GM21619 (cell line): ENCODE measurements around the gene AKAP17A.
"Not testable (repeated sequence)": the region's sequence is repeated elsewhere in the genome, so short reads cannot be mapped to it uniquely, and the experiment has no call there.

ENCODE experiments used
- ATAC-seq: cut with Tn5 transposase; IDR thresholded peaks from one replicate; pipeline ENCODE4 v1.9.1; 2021; ENCODE audit not compliant: unreplicated experiment

Gene AKAP17A

GRCh38 chrX:1601768-1602085 lies 10.3 kb downstream of the AKAP17A start:
- ATAC-seq: no peak

GRCh38 chrX:1602299-1602698 lies 10.9 kb downstream of the AKAP17A start:
- no peak for ATAC-seq

- no peak for ATAC-seq
These were observed 15.1 kb downstream of the AKAP17A start for GRCh38 chrX:1606496-1606895.

GRCh38 chrX:1609311-1609710 lies 17.9 kb downstream of the AKAP17A start:
- ATAC-seq: no peak

GRCh38 chrX:1609762-1610161 lies 18.4 kb downstream of the AKAP17A start:
- no peak for ATAC-seq

GRCh38 chrX:1610166-1610565 lies 18.8 kb downstream of the AKAP17A start:
- ATAC-seq: peak; percentile 73

- ATAC-seq: no peak
These were observed 19.3 kb downstream of the AKAP17A start for GRCh38 chrX:1610736-1611135.

- ATAC-seq: no peak
These were observed 21.4 kb downstream of the AKAP17A start for GRCh38 chrX:1612641-1613286.

GRCh38 chrX:1614927-1615326 lies 23.5 kb downstream of the AKAP17A start, which contains the start of gene ASMT:
ASMT (plus strand) TSS chrX:1615059; CDS start chrX:1615200, 141 bp downstream.
- ATAC-seq: no peak

GRCh38 chrX:1618689-1619088 lies 27.3 kb downstream of the AKAP17A start:
- ATAC-seq: no peak

- no peak for ATAC-seq
These were observed 32.3 kb downstream of the AKAP17A start for GRCh38 chrX:1623691-1624090.

GRCh38 chrX:1624158-1624860 lies 32.9 kb downstream of the AKAP17A start:
- ATAC-seq: not testable (repeated sequence)

GRCh38 chrX:1624861-1625215 lies 33.4 kb downstream of the AKAP17A start:
- ATAC-seq: not testable (repeated sequence)

GRCh38 chrX:1629244-1629643 lies 37.8 kb downstream of the AKAP17A start:
- no peak for ATAC-seq

- ATAC-seq: no peak
These were observed 54.6 kb downstream of the AKAP17A start for GRCh38 chrX:1646009-1646408.

- no peak for ATAC-seq
These were observed 58.2 kb downstream of the AKAP17A start for GRCh38 chrX:1649621-1650020.
